NCI-H1930 (cell line): ENCODE measurements around the gene IGFBP4.

Experiments
- DNase-seq, 2 experiments: peaks; one replicate each; lab custom pipeline; 2025; lab: John Stamatoyannopoulos, UW

The IGFBP4 gene

GRCh38 chr17:40456396-40456951, 13.2 kb downstream of the IGFBP4 start:
- no peak for DNase-seq

- no peak for DNase-seq
These were observed 14.1 kb downstream of the IGFBP4 start for GRCh38 chr17:40457369-40457768.

GRCh38 chr17:40457964-40458791, 14.9 kb downstream of the IGFBP4 start:
- DNase-seq: no peak

- no peak for DNase-seq
These were observed 15.7 kb downstream of the IGFBP4 start for GRCh38 chr17:40458851-40459482.

- no peak for DNase-seq
These were observed 16.7 kb downstream of the IGFBP4 start for GRCh38 chr17:40459636-40460603.

GRCh38 chr17:40460604-40460967, 17.3 kb downstream of the IGFBP4 start:
- DNase-seq: no peak

- no peak for DNase-seq
These were observed 17.9 kb downstream of the IGFBP4 start for GRCh38 chr17:40460968-40461731.

GRCh38 chr17:40461732-40462342, 18.6 kb downstream of the IGFBP4 start:
- DNase-seq: no peak

GRCh38 chr17:40462343-40463121, 19.3 kb downstream of the IGFBP4 start:
- no peak for DNase-seq

GRCh38 chr17:40463122-40463550, 19.9 kb downstream of the IGFBP4 start:
- DNase-seq: no peak

- DNase-seq: no peak
These were observed 21.2 kb downstream of the IGFBP4 start for GRCh38 chr17:40464392-40464855.

- DNase-seq: no peak
These were observed 23.2 kb downstream of the IGFBP4 start for GRCh38 chr17:40466298-40466971.

GRCh38 chr17:40467281-40467867, 24.1 kb downstream of the IGFBP4 start:
- no peak for DNase-seq

- no peak for DNase-seq
These were observed 25.3 kb downstream of the IGFBP4 start for GRCh38 chr17:40468560-40468959.

GRCh38 chr17:40469805-40470675, 26.8 kb downstream of the IGFBP4 start:
- DNase-seq: no peak

GRCh38 chr17:40470932-40471828, 27.9 kb downstream of the IGFBP4 start:
- no peak for DNase-seq
